Measurements from ENCODE around the gene FEM1A. TPM values are rescaled to one million over a fixed set of nuclear protein-coding genes. Genes with fewer than 3 reads are reported as not detected.

The FEM1A gene
- total and polyA plus RNA-seq, 11 donors = 28.4 to 94.0 (median 40.5) TPM

DNA sequence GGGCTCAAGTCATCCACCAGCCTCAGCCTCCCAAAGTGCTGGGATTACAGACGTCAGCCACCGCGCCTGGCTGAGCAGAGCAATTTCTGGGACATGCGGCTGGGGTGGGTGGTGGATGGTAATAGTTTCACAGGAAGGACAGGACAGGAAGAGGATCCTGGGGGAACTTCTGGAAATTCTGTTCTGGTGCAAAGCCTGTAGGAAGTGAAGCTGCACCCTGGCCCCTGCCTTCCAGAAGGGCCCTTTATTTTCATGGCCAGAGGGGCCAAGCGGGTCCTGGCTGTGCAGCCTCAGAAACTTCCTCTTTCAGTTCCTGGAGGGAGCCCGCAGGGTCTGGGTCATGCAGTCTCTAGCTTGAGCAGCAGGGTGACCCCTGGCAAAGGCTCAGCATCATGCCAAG is 15.7 kb downstream of the FEM1A start:
- intact Hi-C loops (cut with DNase I) = loop anchor here in 2 of 10 donors (5.0 kb wide), 2 partner anchors 105 to 225 kb away; no protein-coding TSS in a partner anchor
- 53 to 74% (median 68%) methylated on average over 6 of the region's 6 CpGs for WGBS, 4 donors
- peaks cover 0 to 36% (median 5%) of the 10 kb centered on the region in 12 donors for H3K4me1 ChIP-seq
- H3K4me3 ChIP-seq = no peak overlapping the region
- ATAC-seq = peak in 2 of 4 donors; percentile 6 to 25
- no peaks in the 10 kb centered on the region for H3K9me3 ChIP-seq
- peak in 3 of 5 donors; percentile 50 to 75 (median 74) for DNase-seq
- no peaks in the 10 kb centered on the region for H3K36me3 ChIP-seq
- peak overlapping the region in 2 of 12 donors; percentile 41 to 84 for H3K27ac ChIP-seq
- H3K27me3 ChIP-seq = no peaks in the 10 kb centered on the region
- TF ChIP-seq POLR2A (IDR thresholded peaks at IDR 0.05) = no peak
- TF ChIP-seq, protein P1, sequence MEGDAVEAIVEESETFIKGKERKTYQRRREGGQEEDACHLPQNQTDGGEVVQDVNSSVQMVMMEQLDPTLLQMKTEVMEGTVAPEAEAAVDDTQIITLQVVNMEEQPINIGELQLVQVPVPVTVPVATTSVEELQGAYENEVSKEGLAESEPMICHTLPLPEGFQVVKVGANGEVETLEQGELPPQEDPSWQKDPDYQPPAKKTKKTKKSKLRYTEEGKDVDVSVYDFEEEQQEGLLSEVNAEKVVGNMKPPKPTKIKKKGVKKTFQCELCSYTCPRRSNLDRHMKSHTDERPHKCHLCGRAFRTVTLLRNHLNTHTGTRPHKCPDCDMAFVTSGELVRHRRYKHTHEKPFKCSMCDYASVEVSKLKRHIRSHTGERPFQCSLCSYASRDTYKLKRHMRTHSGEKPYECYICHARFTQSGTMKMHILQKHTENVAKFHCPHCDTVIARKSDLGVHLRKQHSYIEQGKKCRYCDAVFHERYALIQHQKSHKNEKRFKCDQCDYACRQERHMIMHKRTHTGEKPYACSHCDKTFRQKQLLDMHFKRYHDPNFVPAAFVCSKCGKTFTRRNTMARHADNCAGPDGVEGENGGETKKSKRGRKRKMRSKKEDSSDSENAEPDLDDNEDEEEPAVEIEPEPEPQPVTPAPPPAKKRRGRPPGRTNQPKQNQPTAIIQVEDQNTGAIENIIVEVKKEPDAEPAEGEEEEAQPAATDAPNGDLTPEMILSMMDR (IDR thresholded peaks at IDR 0.05) = no peak

GRCh38 chr19:4811328-4812131 is 20.0 kb downstream of the FEM1A start:
- peak; percentile 76 to 93 (median 82) for DNase-seq
- no peaks in the 10 kb centered on the region for H3K27me3 ChIP-seq
- peaks cover 0 to 63% (median 17%) of the 10 kb centered on the region in 12 donors for H3K4me1 ChIP-seq
- H3K27ac ChIP-seq = peak overlapping the region in 1 of 12 donors; percentile 97
- no peaks in the 10 kb centered on the region for H3K9me3 ChIP-seq
- WGBS, 4 donors = 64 to 75% (median 69%) methylated on average over 12 of the region's 12 CpGs
- H3K36me3 ChIP-seq = peaks cover 0 to 6% (median 3%) of the 10 kb centered on the region in 9 donors
- intact Hi-C loops (cut with DNase I) = loop anchor here in 8 of 10 donors (1.0 to 5.0 kb wide), 9 partner anchors 39 to 221 kb away; partner anchors contain the start of gene KDM4B (in 1 of the 8)
- peak in 3 of 4 donors; percentile 44 to 48 (median 45) for ATAC-seq
- TF ChIP-seq, protein P1 (IDR thresholded peaks at IDR 0.05) = peak; percentile 79 to 91 (median 86)
- TF ChIP-seq POLR2A (IDR thresholded peaks at IDR 0.05) = no peak
- no peak overlapping the region for H3K4me3 ChIP-seq

DNA sequence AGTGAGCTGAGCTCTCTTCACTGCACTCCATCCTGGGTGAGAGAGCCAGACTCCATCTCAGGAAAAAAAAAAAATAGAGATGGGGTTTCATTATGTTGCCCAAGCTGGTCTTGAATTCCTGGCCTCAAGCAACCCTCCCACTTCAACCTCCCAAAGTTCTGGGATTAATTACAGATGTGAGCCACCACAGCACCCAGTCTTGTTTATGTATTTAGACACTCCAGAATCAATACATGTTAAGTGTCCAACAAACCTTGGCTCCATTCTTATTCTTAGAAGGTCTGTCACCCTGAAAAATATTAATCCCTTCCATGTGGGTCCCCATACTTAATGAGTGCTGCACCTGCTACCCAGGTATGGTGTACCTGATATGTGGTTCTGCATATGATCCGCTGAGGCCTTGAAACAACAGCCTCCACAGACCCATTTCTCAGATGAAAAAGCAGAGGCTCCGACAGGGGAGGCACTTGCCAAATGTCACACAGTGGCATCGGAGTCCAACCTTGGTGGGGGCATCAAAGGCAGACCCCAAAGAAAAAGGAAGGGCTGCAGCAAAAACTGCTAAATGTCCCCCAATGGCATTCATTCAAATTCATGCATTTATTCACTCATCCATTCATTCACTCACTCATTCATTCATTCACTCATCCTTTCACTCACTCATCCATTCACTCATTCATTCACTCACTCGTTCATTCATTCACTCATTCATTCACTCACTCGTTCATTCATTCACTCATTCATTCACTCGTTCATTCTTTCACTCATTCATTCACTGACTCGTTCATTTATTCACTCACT is 23.3 kb downstream of the FEM1A start:
- peaks cover 0 to 38% (median 23%) of the 10 kb centered on the region in 9 donors for H3K36me3 ChIP-seq
- WGBS, 4 donors = 73 to 76% (median 75%) methylated on average over 7 of the region's 7 CpGs
- no peak for DNase-seq
- H3K9me3 ChIP-seq = no peaks in the 10 kb centered on the region
- TF ChIP-seq, protein P1 (IDR thresholded peaks at IDR 0.05) = no peak
- no peak for TF ChIP-seq POLR2A (IDR thresholded peaks at IDR 0.05)
- H3K27ac ChIP-seq = no peak overlapping the region
- intact Hi-C loops (cut with DNase I) = loop anchor here in 6 of 10 donors (5.0 kb wide), 4 partner anchors 37 to 217 kb away; partner anchors contain the start of gene KDM4B (in 1 of the 6)
- ATAC-seq = no peak
- H3K27me3 ChIP-seq = no peaks in the 10 kb centered on the region
- H3K4me1 ChIP-seq = peaks cover 0 to 37% (median 19%) of the 10 kb centered on the region in 12 donors
- H3K4me3 ChIP-seq = peak overlapping the region in 4 of 12 donors; percentile 20 to 44 (median 39)

All from heart left ventricle (tissue), 16 donors.